ENCODE data around the gene CCDC122.
A peak's percentile ranks its signal among the peaks of the same experiment; 100 is the strongest.

The CCDC122 gene

GRCh38 chr13:43797869-43798268, 81.7 kb downstream of the CCDC122 start:
- Histone ChIP-seq H4K8ac (ENCODE audit: low read depth, low read length) (no peak overlapping the region), H3K4me2 (ENCODE audit: low read length) (no peak overlapping the region), H2BK120ac (ENCODE audit: low read depth, low read length) (no peak overlapping the region), H3K79me2 (ENCODE audit: control insufficient read depth, insufficient read depth, low read length) (no peaks in the 10 kb centered on the region), H3K4ac (ENCODE audit: low read depth, low read length) (no peak overlapping the region), H3K9ac (ENCODE audit: low read length) (no peak overlapping the region), H4K5ac (ENCODE audit: low read length) (no peak overlapping the region), H2BK15ac (replicated peaks; ENCODE audit: low read depth) (no peak overlapping the region), H2BK5ac (ENCODE audit: low read length) (no peak overlapping the region), H3K4me1 (ENCODE audit: control insufficient read depth, low read depth, low read length) (no peaks in the 10 kb centered on the region), H3K18ac (ENCODE audit: low read length) (no peak overlapping the region), H3K56ac (ENCODE audit: low read length) (no peak overlapping the region), H3K79me1 (ENCODE audit: low read length) (no peaks in the 10 kb centered on the region), H3K4me3 (ENCODE audit: low read length) (no peak overlapping the region), H2AK5ac (ENCODE audit: low read length) (no peak overlapping the region), H3K27me3 (ENCODE audit: insufficient read depth, low read length, poor library complexity) (no peaks in the 10 kb centered on the region), H3K23ac (ENCODE audit: low read length) (no peak overlapping the region), H3K27ac (ENCODE audit: low read depth, low read length) (no peak overlapping the region), H3K36me3 (ENCODE audit: control insufficient read depth, insufficient read depth, low read length) (no peaks in the 10 kb centered on the region)
- no peak for DNase-seq
- no CpG with 5 or more reads among the region's 3 CpGs for WGBS (ENCODE audit: extremely low coverage, insufficient coverage, low lambda C conversion rate)

GRCh38 chr13:43797159-43797558, 82.4 kb downstream of the CCDC122 start:
- no peak overlapping the region for H3K9ac ChIP-seq (ENCODE audit: low read length)
- H2BK5ac ChIP-seq (ENCODE audit: low read length): no peak overlapping the region
- no peaks in the 10 kb centered on the region for H3K27me3 ChIP-seq (ENCODE audit: insufficient read depth, low read length, poor library complexity)
- no peak overlapping the region for H2AK5ac ChIP-seq (ENCODE audit: low read length)
- no peak overlapping the region for H3K4ac ChIP-seq (ENCODE audit: low read depth, low read length)
- H3K36me3 ChIP-seq (ENCODE audit: control insufficient read depth, insufficient read depth, low read length): no peaks in the 10 kb centered on the region
- WGBS (ENCODE audit: extremely low coverage, insufficient coverage, low lambda C conversion rate): no CpG with 5 or more reads among the region's 1 CpG
- no peak overlapping the region for H4K5ac ChIP-seq (ENCODE audit: low read length)
- H2BK120ac ChIP-seq (ENCODE audit: low read depth, low read length): no peak overlapping the region
- no peak overlapping the region for H3K23ac ChIP-seq (ENCODE audit: low read length)
- H3K79me1 ChIP-seq (ENCODE audit: low read length): no peaks in the 10 kb centered on the region
- H3K56ac ChIP-seq (ENCODE audit: low read length): no peak overlapping the region
- no peak for DNase-seq
- H3K4me1 ChIP-seq (ENCODE audit: control insufficient read depth, low read depth, low read length): no peaks in the 10 kb centered on the region
- H2BK15ac ChIP-seq (replicated peaks; ENCODE audit: low read depth): no peak overlapping the region
- no peak overlapping the region for H3K18ac ChIP-seq (ENCODE audit: low read length)
- H3K27ac ChIP-seq (ENCODE audit: low read depth, low read length): no peak overlapping the region
- no peak overlapping the region for H3K4me3 ChIP-seq (ENCODE audit: low read length)
- no peak overlapping the region for H3K4me2 ChIP-seq (ENCODE audit: low read length)
- H4K8ac ChIP-seq (ENCODE audit: low read depth, low read length): no peak overlapping the region
- H3K79me2 ChIP-seq (ENCODE audit: control insufficient read depth, insufficient read depth, low read length): no peaks in the 10 kb centered on the region

GRCh38 chr13:43794416-43794815, 85.1 kb downstream of the CCDC122 start:
- Histone ChIP-seq H3K27me3 (ENCODE audit: insufficient read depth, low read length, poor library complexity) (no peaks in the 10 kb centered on the region), H2BK120ac (ENCODE audit: low read depth, low read length) (no peak overlapping the region), H3K23ac (ENCODE audit: low read length) (no peak overlapping the region), H2BK15ac (replicated peaks; ENCODE audit: low read depth) (no peak overlapping the region), H3K4me3 (ENCODE audit: low read length) (no peak overlapping the region), H3K36me3 (ENCODE audit: control insufficient read depth, insufficient read depth, low read length) (no peaks in the 10 kb centered on the region), H3K4me2 (ENCODE audit: low read length) (no peak overlapping the region), H2BK5ac (ENCODE audit: low read length) (no peak overlapping the region), H3K4ac (ENCODE audit: low read depth, low read length) (no peak overlapping the region), H3K79me2 (ENCODE audit: control insufficient read depth, insufficient read depth, low read length) (no peaks in the 10 kb centered on the region), H4K8ac (ENCODE audit: low read depth, low read length) (no peak overlapping the region), H3K56ac (ENCODE audit: low read length) (no peak overlapping the region), H3K9ac (ENCODE audit: low read length) (no peak overlapping the region), H4K5ac (ENCODE audit: low read length) (no peak overlapping the region), H3K18ac (ENCODE audit: low read length) (no peak overlapping the region), H3K4me1 (ENCODE audit: control insufficient read depth, low read depth, low read length) (no peaks in the 10 kb centered on the region), H3K79me1 (ENCODE audit: low read length) (no peaks in the 10 kb centered on the region), H3K27ac (ENCODE audit: low read depth, low read length) (no peak overlapping the region), H2AK5ac (ENCODE audit: low read length) (no peak overlapping the region)
- DNase-seq: no peak

GRCh38 chr13:43792076-43792881, 87.3 kb downstream of the CCDC122 start:
- Histone ChIP-seq H2BK15ac (replicated peaks; ENCODE audit: low read depth) (no peak overlapping the region), H3K18ac (ENCODE audit: low read length) (no peak overlapping the region), H3K27ac (ENCODE audit: low read depth, low read length) (no peak overlapping the region), H3K4me1 (ENCODE audit: control insufficient read depth, low read depth, low read length) (no peaks in the 10 kb centered on the region), H3K36me3 (ENCODE audit: control insufficient read depth, insufficient read depth, low read length) (no peaks in the 10 kb centered on the region), H3K23ac (ENCODE audit: low read length) (no peak overlapping the region), H3K4me2 (ENCODE audit: low read length) (no peak overlapping the region), H3K4me3 (ENCODE audit: low read length) (no peak overlapping the region), H2AK5ac (ENCODE audit: low read length) (no peak overlapping the region), H4K5ac (ENCODE audit: low read length) (no peak overlapping the region), H3K79me1 (ENCODE audit: low read length) (no peaks in the 10 kb centered on the region), H3K56ac (ENCODE audit: low read length) (no peak overlapping the region), H3K27me3 (ENCODE audit: insufficient read depth, low read length, poor library complexity) (peaks cover 2% of the 10 kb centered on the region), H3K79me2 (ENCODE audit: control insufficient read depth, insufficient read depth, low read length) (no peaks in the 10 kb centered on the region), H3K4ac (ENCODE audit: low read depth, low read length) (no peak overlapping the region), H3K9ac (ENCODE audit: low read length) (no peak overlapping the region), H2BK120ac (ENCODE audit: low read depth, low read length) (no peak overlapping the region), H4K8ac (ENCODE audit: low read depth, low read length) (no peak overlapping the region), H2BK5ac (ENCODE audit: low read length) (no peak overlapping the region)
- no peak for DNase-seq
- no CpG with 5 or more reads among the region's 3 CpGs for WGBS (ENCODE audit: extremely low coverage, insufficient coverage, low lambda C conversion rate)

GRCh38 chr13:43787997-43788396, 91.5 kb downstream of the CCDC122 start:
- Histone ChIP-seq H3K27ac (ENCODE audit: low read depth, low read length) (no peak overlapping the region), H4K5ac (ENCODE audit: low read length) (no peak overlapping the region), H2BK120ac (ENCODE audit: low read depth, low read length) (no peak overlapping the region), H3K18ac (ENCODE audit: low read length) (no peak overlapping the region), H3K4me3 (ENCODE audit: low read length) (no peak overlapping the region), H3K79me2 (ENCODE audit: control insufficient read depth, insufficient read depth, low read length) (no peaks in the 10 kb centered on the region), H4K8ac (ENCODE audit: low read depth, low read length) (no peak overlapping the region), H3K27me3 (ENCODE audit: insufficient read depth, low read length, poor library complexity) (peaks cover 2% of the 10 kb centered on the region), H3K9ac (ENCODE audit: low read length) (no peak overlapping the region), H2BK5ac (ENCODE audit: low read length) (no peak overlapping the region), H3K56ac (ENCODE audit: low read length) (no peak overlapping the region), H3K4me2 (ENCODE audit: low read length) (no peak overlapping the region), H3K23ac (ENCODE audit: low read length) (no peak overlapping the region), H3K36me3 (ENCODE audit: control insufficient read depth, insufficient read depth, low read length) (no peaks in the 10 kb centered on the region), H2AK5ac (ENCODE audit: low read length) (no peak overlapping the region), H3K79me1 (ENCODE audit: low read length) (no peaks in the 10 kb centered on the region), H3K4ac (ENCODE audit: low read depth, low read length) (no peak overlapping the region), H3K4me1 (ENCODE audit: control insufficient read depth, low read depth, low read length) (peaks cover 2% of the 10 kb centered on the region), H2BK15ac (replicated peaks; ENCODE audit: low read depth) (no peak overlapping the region)
- WGBS (ENCODE audit: extremely low coverage, insufficient coverage, low lambda C conversion rate): no CpG with 5 or more reads among the region's 2 CpGs
- peak; percentile 72 for DNase-seq

GRCh38 chr13:43787518-43787891, 92.0 kb downstream of the CCDC122 start:
- Histone ChIP-seq H2AK5ac (ENCODE audit: low read length) (no peak overlapping the region), H3K79me1 (ENCODE audit: low read length) (no peaks in the 10 kb centered on the region), H3K18ac (ENCODE audit: low read length) (no peak overlapping the region), H3K23ac (ENCODE audit: low read length) (no peak overlapping the region), H3K79me2 (ENCODE audit: control insufficient read depth, insufficient read depth, low read length) (no peaks in the 10 kb centered on the region), H4K5ac (ENCODE audit: low read length) (no peak overlapping the region), H3K9ac (ENCODE audit: low read length) (peak overlapping the region; percentile 52), H3K4me3 (ENCODE audit: low read length) (peak overlapping the region; percentile 44), H3K36me3 (ENCODE audit: control insufficient read depth, insufficient read depth, low read length) (no peaks in the 10 kb centered on the region), H3K27ac (ENCODE audit: low read depth, low read length) (no peak overlapping the region), H3K4me2 (ENCODE audit: low read length) (peak overlapping the region; percentile 78), H2BK120ac (ENCODE audit: low read depth, low read length) (no peak overlapping the region), H3K4me1 (ENCODE audit: control insufficient read depth, low read depth, low read length) (peaks cover 2% of the 10 kb centered on the region), H2BK15ac (replicated peaks; ENCODE audit: low read depth) (no peak overlapping the region), H3K27me3 (ENCODE audit: insufficient read depth, low read length, poor library complexity) (peaks cover 2% of the 10 kb centered on the region), H3K56ac (ENCODE audit: low read length) (peak overlapping the region; percentile 76), H2BK5ac (ENCODE audit: low read length) (no peak overlapping the region), H3K4ac (ENCODE audit: low read depth, low read length) (no peak overlapping the region), H4K8ac (ENCODE audit: low read depth, low read length) (no peak overlapping the region)
- WGBS (ENCODE audit: extremely low coverage, insufficient coverage, low lambda C conversion rate): 100% methylated on average over 1 of the region's 9 CpGs
- DNase-seq: peak; percentile 26
